K562 (cell line): ENCODE data around the gene KLHL35. TPM values are rescaled to one million over a fixed set of nuclear protein-coding genes. Genes with fewer than 3 reads are reported as not detected.

Source experiments
- ATAC-seq: fragments of 200-7000 bp; cut with Tn5 transposase; 3 replicates; pipeline ENCODE4 v1.9.1; 2020; ENCODE audit warnings: moderate library complexity
- BruUV-seq: library from RNA; stranded (reverse); fragments of 400-500 nt; replicated peaks from 2 replicates; lab custom pipeline; 2021; lab: Mats Ljungman, UMichigan
- CTCF ChIA-PET: fragments of 300-600 bp; formaldehyde crosslinking; extraction: SDS; loops from one replicate; lab custom pipeline; 2021; ENCODE audit warnings: low intra/inter-chr PET ratio; lab: Yijun Ruan, JAX
- POLR2A ChIA-PET: fragments of 300-600, 350-650 bp; sonication (Branson Sonifier 250); formaldehyde crosslinking; extraction: SDS; loops from one replicate; lab custom pipeline; 2021; ENCODE audit warnings: antibody characterized with exemption, inconsistent platforms; lab: Yijun Ruan, JAX
- DNase-seq, 4 experiments: peaks; one replicate each; pipeline versions ENCODE4 v3.0.0 to v3.0.0-alpha.2; 2011 to 2018; ENCODE audit warnings: low spot score in 3 of 4, mixed read lengths in 3 of 4; ENCODE audit errors: extremely low read depth in 1 of 4
- FAIRE-seq: peaks from 2 replicates; lab custom pipeline; 2011; peaks lifted over from hg19 to GRCh38; lab: Jason Lieb, UNC
- H2AFZ ChIP-seq: 2 replicates; pipeline ENCODE4 v1.6.0; 2011; ENCODE audit warnings: low read depth, low read length, control low read depth, inconsistent platforms
- H3K27ac ChIP-seq: fragments of 200-600 bp; 3 replicates; pipeline ENCODE4 v1.8.0; 2011; ENCODE audit warnings: low read depth, mild to moderate bottlenecking, control low read depth, inconsistent platforms, low read length, moderate library complexity, mixed read lengths; ENCODE audit errors: extremely low read depth
- H3K27me3 ChIP-seq, 2 experiments: fragments of 300-600 bp in 1 of 2; 2 replicates in 1 of 2; 3 replicates in 1 of 2; pipeline versions ENCODE4 v1.6.0 to v1.8.0; 2011; ENCODE audit warnings: inconsistent platforms in 2 of 2, low read length in 2 of 2, mild to moderate bottlenecking in 1 of 2, mixed read lengths in 1 of 2, moderate library complexity in 1 of 2; ENCODE audit not compliant: control insufficient read depth in 2 of 2, insufficient read depth in 2 of 2
- H3K36me3 ChIP-seq: fragments of 300-600 bp; 3 replicates; pipeline ENCODE4 v1.8.0; 2011; ENCODE audit warnings: mild to moderate bottlenecking, low read length, inconsistent platforms; ENCODE audit not compliant: control insufficient read depth, insufficient read depth
- H3K4me1 ChIP-seq, 2 experiments: fragments of 200-600 bp in 1 of 2; replicated peaks in 1 of 2; 2 replicates in 1 of 2; 3 replicates in 1 of 2; pipeline versions ENCODE4 v1.5.1 to v1.8.0; 2011; ENCODE audit warnings: inconsistent platforms in 2 of 2, low read length in 2 of 2, mild to moderate bottlenecking in 1 of 2, mixed read lengths in 1 of 2, moderate library complexity in 1 of 2; ENCODE audit not compliant: control insufficient read depth in 2 of 2, insufficient read depth in 2 of 2
- H3K4me2 ChIP-seq: 2 replicates; pipeline ENCODE4 v1.6.1; 2011; ENCODE audit warnings: low read length, control low read depth, inconsistent platforms, mixed read lengths; ENCODE audit not compliant: insufficient read depth
- H3K4me3 ChIP-seq: fragments of 200-600 bp; sonication (generic), shearing (Covaris generic); 2 replicates; pipeline ENCODE4 v1.5.1; 2016; ENCODE audit warnings: control low read depth, inconsistent platforms
- H3K79me2 ChIP-seq: fragments of 200-600 bp; 3 replicates; pipeline ENCODE4 v1.8.0; 2011; ENCODE audit warnings: low read length, inconsistent platforms; ENCODE audit not compliant: control insufficient read depth, insufficient read depth
- H3K9ac ChIP-seq, 2 experiments: 2 replicates each; pipeline versions ENCODE4 v1.6.0 to v1.6.1; 2011; ENCODE audit warnings: low read depth in 2 of 2, low read length in 2 of 2, control low read depth in 1 of 2, inconsistent platforms in 1 of 2, mild to moderate bottlenecking in 1 of 2, mixed read lengths in 1 of 2; ENCODE audit not compliant: insufficient read depth in 1 of 2
- H3K9me1 ChIP-seq: one replicate; pipeline ENCODE4 v1.6.0; 2011; ENCODE audit warnings: inconsistent platforms, mild to moderate bottlenecking, low read length, moderate library complexity; ENCODE audit not compliant: control insufficient read depth, insufficient read depth
- H3K9me3 ChIP-seq: replicated peaks from 2 replicates; pipeline ENCODE4 v1.5.1; 2011; ENCODE audit warnings: low read depth, low read length, inconsistent platforms; ENCODE audit not compliant: control insufficient read depth, insufficient read depth
- H4K20me1 ChIP-seq: replicated peaks from 2 replicates; pipeline ENCODE4 v1.6.1; 2011; ENCODE audit warnings: low read length, inconsistent platforms, mixed read lengths; ENCODE audit not compliant: control insufficient read depth, insufficient read depth
- ZNF592 ChIP-seq: fragments of 450-650 bp; IDR thresholded peaks from 2 replicates; pipeline ENCODE4 v1.6.1; 2017; ENCODE audit warnings: antibody characterized with exemption, mild to moderate bottlenecking
- WGBS: fragments of 100-300 bp; shearing (Covaris generic); methylation state at CpG from one replicate; pipeline ENCODE4 v1.1.6; 2016; ENCODE audit warnings: low coverage, mixed read lengths; ENCODE audit not compliant: insufficient coverage; ENCODE audit errors: missing lambda C conversion rate; 5-methylcytosine and 5-hydroxymethylcytosine counted together
- in situ Hi-C: fragments of 300-500 bp; cut with MboI; formaldehyde crosslinking; loops from 4 replicates; pipeline ENCODE4 v1.15.0; 2018; ENCODE audit warnings: inconsistent platforms, mixed read lengths
- intact Hi-C: fragments of 100-400 bp; cut with micrococcal nuclease; formaldehyde crosslinking; loops from 2 replicates; pipeline ENCODE4 v1.14.2; 2022
- polyA plus RNA-seq, 8 experiments: library from polyadenylated mRNA; depleted of rRNA in 4 of 8; stranded (reverse) in 5 of 8; unstranded in 3 of 8; fragments of >200 nt; fragmentation: Nextera tagmentation in 2 of 8; fragmentation: Illumina TruSeq in 1 of 8; extraction: Ambion mirVana in 2 of 8; extraction: Trizol in 1 of 8; gene quantifications; 2 replicates each; pipeline versions ENCODE4 v1.2.1 to v1.2.3, GENCODE V29; 2011 to 2014; ENCODE audit warnings: inconsistent platforms in 1 of 8, missing spikeins in 1 of 8
- total RNA-seq, 7 experiments: library from RNA; depleted of rRNA in 6 of 7; stranded (reverse); fragments of >200 nt in 6 of 7; fragmentation: Illumina TruSeq in 2 of 7; extraction: Trizol in 2 of 7; gene quantifications; 2 replicates each; pipeline versions ENCODE4 v1.2.1 to v1.2.3, GENCODE V29; 2011 to 2021; ENCODE audit warnings: low replicate concordance in 1 of 7
- TF ChIP-seq, protein P1 (sequence below): sonication (generic); formaldehyde crosslinking; IDR thresholded peaks from 2 replicates; pipeline ENCODE4 v1.8.0; 2022; ENCODE audit warnings: missing genetic modification reagents, mild to moderate bottlenecking, moderate library complexity, borderline replicate concordance

Gene KLHL35
- total and polyA plus RNA-seq, 9 of the 15 experiments (the other 6 are each of a cell fraction or from before 2014, with no cell fraction given) = not detected

- Histone ChIP-seq H3K79me2 (no peaks in the 10 kb centered on the region), H2AFZ (no peak overlapping the region), H3K9ac (peak overlapping the region in 1 of 2 experiments; percentile 55; a peak in 2 of 4 replicates), H3K36me3 (no peaks in the 10 kb centered on the region), H3K4me1 (peaks cover 0 to 10% of the 10 kb centered on the region in 2 experiments; a peak in 4 of 5 replicates), H3K4me2 (no peak overlapping the region), H3K4me3 (no peak overlapping the region), H3K27ac (no peak overlapping the region), H3K9me1 (no peaks in the 10 kb centered on the region), H3K27me3 (peaks cover 4 to 22% of the 10 kb centered on the region in 2 experiments; a peak in 4 of 5 replicates), H3K9me3 (no peaks in the 10 kb centered on the region), H4K20me1 (no peaks in the 10 kb centered on the region; the same call in 1 of the 2 replicates)
- ChIA-PET CTCF (no interaction called here), POLR2A (interaction anchor here (1.2 kb wide), 1 partner anchor 25 kb away, joined by 3 read pairs; no protein-coding TSS in a partner anchor)
- WGBS = 41% methylated on average over 32 of the region's 32 CpGs
- intact Hi-C loops = no loop called here
- DNase-seq = no peak
- TF ChIP-seq, protein P1, sequence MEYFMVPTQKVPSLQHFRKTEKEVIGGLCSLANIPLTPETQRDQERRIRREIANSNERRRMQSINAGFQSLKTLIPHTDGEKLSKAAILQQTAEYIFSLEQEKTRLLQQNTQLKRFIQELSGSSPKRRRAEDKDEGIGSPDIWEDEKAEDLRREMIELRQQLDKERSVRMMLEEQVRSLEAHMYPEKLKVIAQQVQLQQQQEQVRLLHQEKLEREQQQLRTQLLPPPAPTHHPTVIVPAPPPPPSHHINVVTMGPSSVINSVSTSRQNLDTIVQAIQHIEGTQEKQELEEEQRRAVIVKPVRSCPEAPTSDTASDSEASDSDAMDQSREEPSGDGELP (CRISPR knock-in tag) = 0 out of 2 replicates have a peak, but pooled peaks have one; percentile 19
- no peak for TF ChIP-seq ZNF592
- no peak for FAIRE-seq
- ATAC-seq = no peak; the same call in 2 of the 3 replicates
- in situ Hi-C loops = loop anchor here (25.0 kb wide), 1 partner anchor 431 kb away; no protein-coding TSS in a partner anchor
- BruUV-seq = no TSS peak
Measured at GRCh38 chr11:75430714-75431532, 2.1 kb downstream of the KLHL35 start.
